Fibroblast of upper back skin (primary cell): ENCODE measurements around the gene TIGD3.

Experiments
- DNase-seq: peaks from one replicate; pipeline ENCODE4 v3.0.0-alpha.2; 2013

Gene TIGD3

GRCh38 chr11:65354265-65355012 is at the start of gene TIGD3:
Gene TIGD3, plus strand, starts transcription at chr11:65354751. Its CDS starts 1,058 bp downstream, at chr11:65355809.
- peak; percentile 93 for DNase-seq

GRCh38 chr11:65305501-65306268 is 48.9 kb upstream of the TIGD3 start:
- peak; percentile 56 for DNase-seq

DNA sequence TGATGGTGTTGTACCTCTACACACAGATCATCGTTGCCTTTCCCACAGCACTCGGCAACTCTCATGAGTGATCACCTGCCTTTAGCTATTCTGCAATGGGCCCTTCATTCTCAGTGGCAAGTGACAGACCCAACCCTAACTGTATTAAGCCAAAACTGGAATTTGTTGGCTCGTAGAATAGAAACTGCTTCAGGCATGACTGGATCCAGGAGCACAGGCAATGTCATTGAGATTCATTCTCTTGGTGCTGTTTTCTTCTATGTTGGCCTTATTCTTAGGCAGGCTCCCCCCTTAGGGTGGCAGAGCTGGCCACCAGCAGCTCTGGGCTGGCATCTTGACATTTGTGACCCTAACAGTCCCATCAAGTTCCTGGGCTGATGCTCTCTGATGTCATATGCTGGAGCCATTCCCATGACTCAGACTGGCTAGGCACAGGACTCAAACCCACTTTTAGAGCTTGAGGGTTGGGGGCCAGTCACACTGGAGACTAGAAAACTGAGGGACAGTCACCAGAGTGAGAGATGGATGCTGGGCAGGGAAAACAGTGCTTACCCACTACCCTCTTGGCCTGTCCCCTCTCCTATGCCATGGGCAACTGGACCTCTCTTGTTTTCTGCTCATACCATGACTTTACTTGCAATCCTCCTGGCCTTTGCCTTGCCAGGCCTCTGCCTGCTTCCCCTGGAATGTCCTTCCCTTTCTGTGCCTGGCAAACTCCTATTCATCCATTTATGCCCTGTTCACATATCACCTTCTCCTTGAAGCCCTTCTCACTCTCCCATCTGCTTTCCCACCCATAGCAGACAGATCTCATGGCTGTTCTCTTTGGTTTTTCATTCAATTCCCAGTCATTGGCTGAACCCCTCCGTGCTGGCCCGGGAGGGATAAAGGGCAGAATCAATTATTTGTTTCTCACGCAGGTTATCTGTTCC is 47.0 kb upstream of the TIGD3 start:
- DNase-seq, result no peak

- DNase-seq, result no peak
These were observed 46.2 kb upstream of the TIGD3 start for GRCh38 chr11:65308281-65308891.

DNA sequence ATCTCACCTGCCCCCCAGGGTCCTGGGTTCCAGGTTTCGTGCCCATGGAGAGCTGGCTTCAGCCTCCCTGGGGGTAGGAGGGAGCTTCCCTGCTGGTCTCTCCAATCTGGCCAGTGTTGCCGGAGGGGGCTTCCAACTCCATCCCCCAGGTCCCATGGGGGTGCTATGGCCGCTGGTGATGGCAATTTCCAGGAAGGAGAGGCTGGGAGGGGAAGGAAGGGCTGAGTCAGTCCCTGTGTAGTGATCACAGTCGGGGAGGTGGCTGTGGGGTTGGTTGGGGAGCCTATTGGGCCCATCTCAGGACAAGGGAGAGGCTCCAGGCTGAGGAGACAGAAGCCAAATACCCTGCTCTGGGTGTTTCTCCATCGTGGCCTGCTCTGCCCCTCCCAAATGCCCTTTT is 45.5 kb upstream of the TIGD3 start:
- DNase-seq, result no peak

GRCh38 chr11:65310215-65310614 is 44.3 kb upstream of the TIGD3 start:
- peak; percentile 43 for DNase-seq

- peak; percentile 39 for DNase-seq
These were observed 43.8 kb upstream of the TIGD3 start for GRCh38 chr11:65310736-65311135.

- peak; percentile 8 for DNase-seq
These were observed 43.3 kb upstream of the TIGD3 start for GRCh38 chr11:65311170-65311678.

- DNase-seq, result peak; percentile 71
These were observed 39.9 kb upstream of the TIGD3 start, which contains the start of gene CDC42EP2 for GRCh38 chr11:65314501-65315203. Gene CDC42EP2, plus strand, starts transcription at chr11:65314866. Its CDS starts 6,033 bp downstream, at chr11:65320899.

- peak; percentile 66 for DNase-seq
These were observed 39.2 kb upstream of the TIGD3 start for GRCh38 chr11:65315204-65315865.

DNA sequence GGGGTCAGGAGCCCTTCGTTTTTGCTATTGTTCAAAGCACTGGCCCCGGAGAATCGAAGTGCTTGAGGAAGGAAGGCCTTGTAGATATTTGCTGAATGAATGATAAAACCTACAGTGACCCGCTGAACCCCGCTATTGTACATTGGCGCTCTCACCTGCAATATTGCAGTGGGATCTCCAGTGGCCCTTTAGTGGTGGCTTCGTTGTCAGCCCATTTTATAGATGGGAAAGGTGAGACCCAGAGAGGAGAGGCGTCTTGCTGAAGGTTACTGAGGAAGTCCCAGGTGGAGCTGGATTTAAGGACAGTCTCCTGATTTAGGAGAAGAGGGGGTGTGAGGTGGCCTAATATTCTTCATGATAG is 38.7 kb upstream of the TIGD3 start:
- no peak for DNase-seq

DNA sequence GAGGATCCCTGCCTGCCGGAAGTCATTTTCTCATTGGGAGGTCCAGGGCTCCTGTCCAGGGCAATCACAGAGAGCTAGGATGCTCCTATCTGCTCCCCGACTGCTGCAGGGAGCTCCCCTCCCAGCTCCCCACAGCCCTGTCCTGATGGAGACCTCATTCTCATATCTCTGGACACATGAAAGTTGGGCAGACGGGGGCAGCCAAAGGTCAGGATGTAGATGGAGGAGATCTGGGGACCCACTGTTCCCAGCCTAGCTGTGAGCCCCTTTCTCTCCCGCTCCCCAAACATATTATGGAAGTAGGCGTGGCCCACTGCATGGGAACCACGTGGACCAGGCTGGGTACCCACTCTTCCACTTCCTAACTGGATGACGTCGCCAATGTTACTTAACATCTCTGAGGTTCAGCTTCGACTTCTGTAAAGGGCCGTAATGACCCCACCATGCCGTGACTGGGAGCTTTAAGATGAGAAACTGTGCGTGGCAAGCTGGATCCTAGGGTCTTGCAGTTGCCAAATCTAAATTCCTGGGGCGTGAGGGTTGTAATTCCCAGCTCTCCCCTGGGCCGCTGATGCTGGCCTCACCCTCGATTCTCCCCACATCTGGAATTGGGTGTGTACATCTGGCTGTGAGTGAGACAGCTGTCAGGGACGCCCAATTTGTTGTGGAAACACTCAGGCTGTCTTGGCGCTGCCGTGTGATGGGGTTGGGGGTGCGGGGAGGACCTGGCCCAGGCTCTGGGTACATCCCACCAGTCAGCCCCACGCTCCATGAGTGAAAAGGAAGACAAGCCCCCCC is 38.1 kb upstream of the TIGD3 start:
- DNase-seq, result peak; percentile 95

DNA sequence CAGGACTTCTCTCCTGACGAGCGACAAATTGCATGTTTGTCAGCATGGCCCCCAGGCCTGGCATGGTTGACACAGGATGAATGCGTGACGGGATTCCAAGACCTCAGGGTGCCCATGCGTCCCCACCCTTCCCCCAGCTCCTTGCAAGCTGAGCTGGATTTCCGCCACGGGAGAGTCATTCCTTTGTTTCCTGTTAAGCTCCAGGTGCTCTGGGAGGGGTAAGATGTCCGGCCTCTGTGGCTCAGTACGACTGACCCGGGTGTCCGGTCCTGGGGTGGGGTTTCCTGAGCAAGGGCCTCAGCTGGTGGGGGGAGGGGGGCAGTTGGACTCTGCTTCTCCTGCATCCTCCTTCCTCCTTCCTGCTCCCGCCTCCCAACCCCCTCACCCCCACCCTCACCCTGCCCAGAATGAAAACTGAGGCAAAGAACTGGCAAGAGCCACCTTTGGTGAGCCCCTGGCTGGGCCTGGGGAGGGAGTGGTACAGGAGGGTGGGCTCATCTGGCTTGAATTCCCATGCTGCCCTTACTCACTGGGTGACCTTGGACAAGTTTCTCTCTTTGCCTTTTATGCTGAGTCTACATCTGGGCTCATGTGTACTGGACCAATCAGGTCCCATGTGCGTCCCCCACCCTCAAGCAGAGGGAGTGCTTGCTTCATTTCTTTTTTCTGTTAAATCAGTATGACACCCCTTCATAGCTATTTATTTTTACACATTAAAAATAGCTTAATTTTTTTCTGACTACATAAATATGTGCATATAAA is 37.3 kb upstream of the TIGD3 start:
- DNase-seq, result peak; percentile 77

DNA sequence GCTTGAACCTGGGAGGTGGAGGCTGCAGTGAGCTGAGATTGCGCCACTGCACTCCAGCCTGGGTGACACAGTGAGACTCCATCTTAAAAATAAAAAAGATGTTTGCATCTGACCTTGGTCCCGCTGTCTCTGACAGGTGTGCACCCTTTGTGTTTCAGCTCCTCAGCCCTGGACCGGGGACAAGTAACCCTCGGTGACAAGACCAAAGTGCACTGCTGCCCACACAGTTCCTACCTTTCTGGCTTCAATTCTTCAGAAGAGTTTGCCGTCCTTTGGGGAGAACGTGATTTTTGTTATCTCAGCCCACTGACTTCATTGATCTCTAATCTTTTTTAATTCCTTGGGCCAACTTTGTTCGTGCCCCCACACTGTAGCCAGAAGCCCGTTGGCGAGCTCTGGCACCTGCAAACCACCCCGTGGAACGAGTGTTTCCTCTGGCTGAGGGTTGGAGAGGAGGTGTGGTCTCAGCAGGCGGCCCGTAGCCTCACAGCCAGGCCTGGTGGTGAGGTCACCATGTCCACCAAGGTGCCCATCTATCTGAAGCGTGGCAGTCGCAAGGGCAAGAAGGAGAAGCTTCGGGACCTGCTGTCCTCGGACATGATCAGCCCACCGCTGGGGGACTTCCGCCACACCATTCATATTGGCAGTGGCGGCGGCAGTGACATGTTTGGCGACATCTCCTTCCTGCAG is 34.0 kb upstream of the TIGD3 start:
- DNase-seq, result no peak

GRCh38 chr11:65321076-65321475 is 33.5 kb upstream of the TIGD3 start:
- no peak for DNase-seq

DNA sequence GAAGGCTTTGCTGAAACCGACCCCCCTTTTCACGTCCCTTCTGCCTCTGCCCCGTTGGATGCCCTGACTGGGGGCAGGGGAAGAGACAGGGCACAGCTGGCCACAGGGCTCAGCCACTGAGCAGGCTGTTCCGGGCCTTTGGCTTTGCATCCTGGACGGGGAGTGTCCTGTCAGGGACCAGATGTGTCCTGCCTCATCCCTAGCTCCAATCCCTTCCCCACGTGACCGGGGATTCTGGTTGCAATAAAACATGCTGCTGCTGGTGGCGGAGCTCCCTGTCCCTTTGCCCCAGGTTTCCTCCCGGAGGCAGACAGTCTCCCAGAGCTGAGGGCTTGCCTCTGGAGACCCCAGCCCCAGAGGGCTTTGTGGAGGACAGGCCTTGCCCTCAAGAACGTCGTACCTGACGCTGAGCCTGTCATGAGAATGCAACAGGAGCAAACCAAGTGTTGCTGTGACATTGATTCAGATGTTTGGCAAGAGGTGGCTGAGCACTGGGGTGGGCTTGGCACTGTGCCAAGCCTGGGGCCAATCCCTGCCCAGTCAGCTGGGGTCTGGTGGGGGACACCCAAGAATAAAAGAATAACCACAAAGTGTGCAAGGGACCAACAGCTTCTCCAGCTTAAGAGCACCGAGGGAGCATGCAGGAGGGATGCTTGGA is 32.6 kb upstream of the TIGD3 start:
- DNase-seq, result no peak

DNA sequence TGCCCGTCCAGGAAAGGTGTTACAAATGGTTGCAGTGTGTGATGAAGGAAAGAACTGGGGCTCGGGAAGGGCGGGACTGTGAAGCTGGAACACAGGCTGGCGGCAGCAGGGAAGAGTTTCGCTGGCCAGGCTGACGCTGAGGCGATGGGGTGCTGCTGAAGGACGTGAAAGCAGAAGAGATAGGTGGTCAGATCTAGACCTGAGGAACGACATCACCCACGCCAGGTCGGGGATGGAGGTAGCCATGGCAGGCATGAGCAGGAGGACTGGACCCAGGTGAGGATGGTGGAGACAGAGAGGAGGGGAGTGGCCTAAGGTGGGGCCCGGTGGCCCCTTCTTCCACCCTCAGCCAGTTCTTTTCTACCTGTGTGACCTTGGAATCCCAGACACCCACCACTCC is 30.7 kb upstream of the TIGD3 start:
- DNase-seq, result no peak

DNA sequence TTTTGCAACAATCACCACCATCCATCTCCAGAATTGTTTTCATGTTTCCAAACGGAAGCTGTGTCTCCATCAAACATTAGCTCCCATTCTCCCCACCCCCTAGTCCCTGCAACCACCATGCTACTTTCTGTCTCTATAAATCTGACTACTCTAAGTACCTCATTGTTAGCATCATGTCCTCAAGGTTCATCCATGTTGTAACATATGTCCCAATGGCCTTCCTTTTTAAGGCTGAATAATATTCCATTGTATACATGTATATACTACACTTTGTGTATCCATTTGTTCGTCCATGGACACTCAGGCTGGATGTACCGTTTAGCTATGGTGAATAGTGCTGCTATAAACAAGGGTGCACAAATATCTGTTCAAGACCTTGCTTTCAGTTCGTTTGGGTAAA is 29.1 kb upstream of the TIGD3 start:
- no peak for DNase-seq
